Keratinocyte (primary cell): Measurements from ENCODE around the gene DNAJB11.

Experiments
- EZH2 ChIP-seq: IDR thresholded peaks from one replicate; pipeline ENCODE4 v1.6.1; 2012; ENCODE audit warnings: inconsistent platforms, mild to moderate bottlenecking, low read length, moderate library complexity
- TF ChIP-seq, protein P1 (sequence below), 3 experiments: IDR thresholded peaks in 1 of 3; conservative IDR thresholded peaks in 1 of 3; optimal IDR thresholded peaks in 1 of 3; 2 replicates in 2 of 3; 3 replicates in 1 of 3; pipeline versions ENCODE3 to v1.5.1; 2011; ENCODE audit warnings: low read length in 3 of 3, mild to moderate bottlenecking in 3 of 3, moderate library complexity in 2 of 3, control low read depth in 1 of 3, inconsistent platforms in 1 of 3; ENCODE audit not compliant: insufficient read depth in 2 of 3; ENCODE audit errors: extremely low read depth in 1 of 3

DNA sequence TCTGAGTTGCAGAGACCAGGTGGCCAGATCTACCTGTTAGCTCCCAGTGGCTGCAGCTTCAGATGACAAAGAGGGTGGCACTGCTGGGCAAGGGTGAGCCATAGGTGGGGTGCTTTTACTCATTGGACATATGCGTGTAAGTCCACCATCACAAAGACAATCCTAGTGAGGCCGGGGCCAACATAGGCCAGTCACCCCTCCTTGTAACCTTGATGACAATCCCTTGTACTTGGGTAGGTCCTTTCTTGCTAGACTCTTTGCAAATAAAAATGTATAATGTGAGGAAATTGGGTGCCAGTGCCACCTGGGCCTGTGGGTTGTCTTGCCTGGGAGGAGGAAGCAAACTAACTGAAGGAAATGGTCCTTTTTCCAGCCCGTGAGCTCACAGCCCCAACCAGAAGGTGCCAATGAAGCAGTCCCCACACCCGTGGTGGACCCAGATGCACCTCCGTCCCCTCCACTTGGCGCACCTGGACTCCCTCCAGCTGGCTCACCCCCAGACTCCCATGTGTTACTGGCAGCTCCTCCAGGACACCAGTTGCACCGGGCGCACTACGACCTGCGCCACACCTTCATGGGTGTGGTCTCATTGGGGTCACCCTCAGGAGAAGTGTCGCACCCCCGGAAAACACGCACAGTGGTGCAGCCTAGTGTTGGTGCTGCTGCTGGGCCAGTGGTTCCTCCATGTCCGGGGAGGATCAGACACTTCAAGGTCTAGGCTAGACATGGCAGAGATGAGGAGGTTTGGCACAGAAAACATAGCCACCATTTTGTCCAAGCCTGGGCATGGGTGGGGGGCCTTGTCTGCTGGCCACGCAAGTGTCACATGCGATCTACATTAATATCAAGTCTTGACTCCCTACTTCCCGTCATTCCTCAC lies 49.9 kb downstream of the DNAJB11 start:
- TF ChIP-seq, protein P1, sequence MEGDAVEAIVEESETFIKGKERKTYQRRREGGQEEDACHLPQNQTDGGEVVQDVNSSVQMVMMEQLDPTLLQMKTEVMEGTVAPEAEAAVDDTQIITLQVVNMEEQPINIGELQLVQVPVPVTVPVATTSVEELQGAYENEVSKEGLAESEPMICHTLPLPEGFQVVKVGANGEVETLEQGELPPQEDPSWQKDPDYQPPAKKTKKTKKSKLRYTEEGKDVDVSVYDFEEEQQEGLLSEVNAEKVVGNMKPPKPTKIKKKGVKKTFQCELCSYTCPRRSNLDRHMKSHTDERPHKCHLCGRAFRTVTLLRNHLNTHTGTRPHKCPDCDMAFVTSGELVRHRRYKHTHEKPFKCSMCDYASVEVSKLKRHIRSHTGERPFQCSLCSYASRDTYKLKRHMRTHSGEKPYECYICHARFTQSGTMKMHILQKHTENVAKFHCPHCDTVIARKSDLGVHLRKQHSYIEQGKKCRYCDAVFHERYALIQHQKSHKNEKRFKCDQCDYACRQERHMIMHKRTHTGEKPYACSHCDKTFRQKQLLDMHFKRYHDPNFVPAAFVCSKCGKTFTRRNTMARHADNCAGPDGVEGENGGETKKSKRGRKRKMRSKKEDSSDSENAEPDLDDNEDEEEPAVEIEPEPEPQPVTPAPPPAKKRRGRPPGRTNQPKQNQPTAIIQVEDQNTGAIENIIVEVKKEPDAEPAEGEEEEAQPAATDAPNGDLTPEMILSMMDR (optimal IDR thresholded peaks at IDR 0.05 in 1 of 3, IDR thresholded peaks at IDR 0.05 in 1 of 3, conservative IDR thresholded peaks at IDR 0.05 in 1 of 3; ENCODE audit: extremely low read depth in 1 of 3, insufficient read depth in 2 of 3, low read length in 3 of 3): no peak
- TF ChIP-seq EZH2: no peak
